ENCODE measurements around the gene TCEAL3. TPM values are rescaled to one million over a fixed set of nuclear protein-coding genes. Genes with fewer than 3 reads are reported as not detected.

The TCEAL3 gene
- total RNA-seq, 1 donor from 2014 or later = 11.3 TPM

DNA sequence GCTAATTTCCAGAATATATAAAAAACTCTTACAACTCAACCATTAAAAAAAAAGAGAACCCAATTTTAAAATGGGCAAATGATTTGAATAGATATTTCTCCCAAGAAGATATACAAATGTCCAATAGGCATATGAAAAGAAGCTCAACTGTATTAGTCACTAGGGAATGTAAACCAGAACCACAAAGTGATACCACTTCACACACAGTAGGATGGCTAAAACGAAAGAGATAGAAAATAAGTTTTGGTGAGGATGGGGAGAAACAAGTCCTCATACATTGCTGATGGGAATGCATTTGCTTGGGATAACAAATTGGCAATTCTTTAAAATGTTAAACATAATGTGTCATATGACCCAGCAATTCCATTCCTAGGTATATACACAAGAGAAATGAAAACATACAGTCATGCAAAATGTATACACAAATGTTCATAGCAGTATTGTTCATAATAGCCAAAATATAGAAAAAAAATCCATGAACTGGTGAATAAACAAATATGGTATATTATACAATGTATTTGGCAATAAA is 5.7 kb downstream of the TCEAL3 start:
- intact Hi-C loops (cut with DNase I) = no loop called here
- TF ChIP-seq, protein P1, sequence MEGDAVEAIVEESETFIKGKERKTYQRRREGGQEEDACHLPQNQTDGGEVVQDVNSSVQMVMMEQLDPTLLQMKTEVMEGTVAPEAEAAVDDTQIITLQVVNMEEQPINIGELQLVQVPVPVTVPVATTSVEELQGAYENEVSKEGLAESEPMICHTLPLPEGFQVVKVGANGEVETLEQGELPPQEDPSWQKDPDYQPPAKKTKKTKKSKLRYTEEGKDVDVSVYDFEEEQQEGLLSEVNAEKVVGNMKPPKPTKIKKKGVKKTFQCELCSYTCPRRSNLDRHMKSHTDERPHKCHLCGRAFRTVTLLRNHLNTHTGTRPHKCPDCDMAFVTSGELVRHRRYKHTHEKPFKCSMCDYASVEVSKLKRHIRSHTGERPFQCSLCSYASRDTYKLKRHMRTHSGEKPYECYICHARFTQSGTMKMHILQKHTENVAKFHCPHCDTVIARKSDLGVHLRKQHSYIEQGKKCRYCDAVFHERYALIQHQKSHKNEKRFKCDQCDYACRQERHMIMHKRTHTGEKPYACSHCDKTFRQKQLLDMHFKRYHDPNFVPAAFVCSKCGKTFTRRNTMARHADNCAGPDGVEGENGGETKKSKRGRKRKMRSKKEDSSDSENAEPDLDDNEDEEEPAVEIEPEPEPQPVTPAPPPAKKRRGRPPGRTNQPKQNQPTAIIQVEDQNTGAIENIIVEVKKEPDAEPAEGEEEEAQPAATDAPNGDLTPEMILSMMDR (IDR thresholded peaks at IDR 0.05) = no peak
- Histone ChIP-seq H3K4me3 (no peak overlapping the region), H3K27ac (no peak overlapping the region), H3K9me3 (no peaks in the 10 kb centered on the region), H3K4me1 (no peaks in the 10 kb centered on the region), H3K27me3 (no peaks in the 10 kb centered on the region), H3K36me3 (no peaks in the 10 kb centered on the region)
- DNase-seq (ENCODE audit: low spot score in 2 of 2) = no peak

DNA sequence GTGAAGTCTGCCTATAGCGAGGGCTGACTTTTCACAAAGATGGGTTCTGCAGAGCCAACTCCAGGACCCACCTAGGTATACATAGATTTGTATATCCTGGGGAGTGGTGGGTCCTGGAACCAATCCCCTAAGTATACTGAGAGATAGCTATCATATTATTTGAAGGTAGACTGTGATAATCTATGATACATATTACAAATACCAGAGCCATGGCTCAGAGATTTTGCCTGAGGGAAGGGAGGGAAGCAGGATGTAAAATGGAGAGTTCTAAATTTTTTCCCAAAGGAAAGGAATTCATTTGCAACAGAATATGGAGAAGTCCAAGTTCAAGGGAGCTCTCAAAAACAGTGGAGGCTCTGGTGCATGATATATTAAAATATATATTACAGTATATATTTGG is 7.2 kb downstream of the TCEAL3 start:
- intact Hi-C loops (cut with DNase I) = no loop called here
- Histone ChIP-seq H3K27me3 (no peaks in the 10 kb centered on the region), H3K27ac (no peak overlapping the region), H3K4me1 (no peaks in the 10 kb centered on the region), H3K36me3 (no peaks in the 10 kb centered on the region), H3K4me3 (no peak overlapping the region), H3K9me3 (no peaks in the 10 kb centered on the region)
- TF ChIP-seq, protein P1 (IDR thresholded peaks at IDR 0.05) = no peak
- no peak for DNase-seq (ENCODE audit: low spot score in 2 of 2)

DNA sequence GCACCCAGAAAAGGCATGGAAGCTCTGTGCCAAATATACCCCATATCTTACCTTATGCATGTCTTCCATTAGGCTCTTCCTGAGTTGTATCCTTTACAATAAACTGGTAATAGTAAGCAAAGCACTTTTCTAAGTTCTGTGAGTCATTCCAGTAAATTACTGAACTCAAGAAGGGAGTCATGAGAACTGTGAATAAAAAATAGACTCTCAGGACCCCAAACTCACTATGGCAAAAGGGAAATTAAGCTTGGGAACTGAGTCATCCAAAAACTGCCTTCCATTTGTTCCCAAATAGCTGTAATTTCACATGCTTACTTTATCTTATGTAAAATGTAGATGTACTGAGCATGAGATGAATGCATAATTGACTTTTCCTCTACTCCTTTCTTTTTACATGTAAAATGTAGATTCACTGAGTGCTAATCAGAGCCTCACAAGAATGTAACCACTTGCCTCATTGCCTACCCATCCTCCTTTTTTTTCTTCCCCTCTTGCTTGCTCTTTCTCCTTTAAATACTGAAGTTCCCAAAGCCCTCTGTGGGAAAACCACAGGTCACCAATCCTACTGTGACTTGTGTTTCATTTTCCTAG is 8.1 kb downstream of the TCEAL3 start:
- Histone ChIP-seq H3K27me3 (no peaks in the 10 kb centered on the region), H3K36me3 (no peaks in the 10 kb centered on the region), H3K4me1 (no peaks in the 10 kb centered on the region), H3K9me3 (no peaks in the 10 kb centered on the region), H3K27ac (no peak overlapping the region), H3K4me3 (no peak overlapping the region)
- TF ChIP-seq, protein P1 (IDR thresholded peaks at IDR 0.05) = no peak
- intact Hi-C loops (cut with DNase I) = no loop called here
- no peak for DNase-seq (ENCODE audit: low spot score in 2 of 2)

DNA sequence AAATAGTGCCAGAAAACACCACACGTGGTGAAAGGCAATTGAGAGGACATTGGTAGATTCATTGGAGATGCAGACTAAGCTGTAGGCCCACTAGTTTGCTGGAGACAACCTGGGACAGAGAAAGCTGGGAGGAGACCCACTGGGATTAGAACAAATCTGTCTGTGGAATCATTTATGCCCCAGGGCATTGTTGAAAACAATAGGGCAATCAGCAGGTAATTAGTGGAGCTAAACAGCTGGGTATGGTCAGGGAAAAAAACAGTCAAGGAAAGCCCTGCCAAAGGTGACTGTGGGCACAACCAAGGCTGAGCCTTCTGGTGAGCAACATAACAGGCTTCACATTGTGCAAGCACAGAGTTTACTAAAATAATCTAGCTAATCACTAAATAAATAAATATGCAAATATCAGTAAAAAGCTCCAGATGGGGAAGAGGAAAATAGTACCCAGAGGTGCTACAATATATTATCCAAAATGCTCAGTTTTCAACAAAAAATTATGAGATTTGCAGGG is 9.0 kb downstream of the TCEAL3 start:
- Histone ChIP-seq H3K4me1 (no peaks in the 10 kb centered on the region), H3K36me3 (no peaks in the 10 kb centered on the region), H3K9me3 (no peaks in the 10 kb centered on the region), H3K4me3 (no peak overlapping the region), H3K27ac (no peak overlapping the region), H3K27me3 (no peaks in the 10 kb centered on the region)
- intact Hi-C loops (cut with DNase I) = no loop called here
- TF ChIP-seq, protein P1 (IDR thresholded peaks at IDR 0.05) = no peak
- DNase-seq (ENCODE audit: low spot score in 2 of 2) = no peak

DNA sequence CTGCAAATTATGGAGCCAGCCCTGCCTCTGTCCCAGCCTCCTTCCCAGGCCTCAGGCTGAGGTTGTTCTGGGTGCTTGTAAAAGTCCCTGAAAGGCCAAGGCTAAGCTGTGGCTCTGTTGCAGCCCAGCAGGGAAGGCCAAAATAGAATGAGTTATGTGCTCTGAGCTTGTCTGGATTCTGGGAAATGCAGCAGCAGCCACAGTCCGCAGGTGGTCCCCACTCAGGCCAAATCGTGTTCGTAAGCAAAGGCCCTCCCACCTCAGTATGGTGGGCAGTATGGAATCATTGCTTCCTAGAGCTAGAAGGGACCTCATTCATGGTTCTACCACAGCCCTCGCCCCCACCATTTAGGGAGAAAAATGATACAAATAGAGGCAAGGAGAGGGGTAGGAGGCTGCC is 16.3 kb downstream of the TCEAL3 start:
- TF ChIP-seq, protein P1 (IDR thresholded peaks at IDR 0.05) = no peak
- intact Hi-C loops (cut with DNase I) = no loop called here
- no peak overlapping the region for H3K4me3 ChIP-seq

More for the DNA sequence above, 16.3 kb downstream of the TCEAL3 start:
- Histone ChIP-seq H3K27me3 (no peaks in the 10 kb centered on the region), H3K9me3 (no peaks in the 10 kb centered on the region), H3K4me1 (no peaks in the 10 kb centered on the region), H3K27ac (peak overlapping the region; percentile 70 to 77), H3K36me3 (no peaks in the 10 kb centered on the region)
- DNase-seq (ENCODE audit: low spot score in 2 of 2) = no peak

All from ascending aorta (tissue), 2 donors.